HEK293 (cell line): Measurements from ENCODE around the gene ZNF106.

Experiments
- CTCF ChIP-seq: fragments of 450-650 bp; formaldehyde crosslinking; IDR thresholded peaks from 2 replicates; pipeline ENCODE4 v1.5.1; 2016; ENCODE audit warnings: missing biosample characterization, missing genetic modification characterization
- PRDM10 ChIP-seq: fragments of 450-650 bp; formaldehyde crosslinking; IDR thresholded peaks from 2 replicates; pipeline ENCODE4 v1.5.1; 2016; ENCODE audit warnings: missing biosample characterization, missing genetic modification characterization
- ZBTB1 ChIP-seq: fragments of 450-650 bp; formaldehyde crosslinking; IDR thresholded peaks from 2 replicates; pipeline ENCODE4 v1.5.1; 2016; ENCODE audit warnings: missing biosample characterization, missing genetic modification characterization

- no peak for TF ChIP-seq PRDM10 (tag by site-specific recombination)
- TF ChIP-seq ZBTB1 (tag by site-specific recombination): no peak
- TF ChIP-seq CTCF (tag by site-specific recombination): no peak
Observed at GRCh38 chr15:42404461-42405235, 86.3 kb downstream of the ZNF106 start.
